ENCODE results near the gene LIMCH1. TPM values are rescaled to one million over a fixed set of nuclear protein-coding genes. Genes with fewer than 3 reads are reported as not detected.
"Not testable (repeated sequence)": the region's sequence is repeated elsewhere in the genome, so short reads cannot be mapped to it uniquely, and the experiment has no call there.

Gene LIMCH1
- total RNA-seq, 1 donor from 2014 or later: 113 TPM

DNA sequence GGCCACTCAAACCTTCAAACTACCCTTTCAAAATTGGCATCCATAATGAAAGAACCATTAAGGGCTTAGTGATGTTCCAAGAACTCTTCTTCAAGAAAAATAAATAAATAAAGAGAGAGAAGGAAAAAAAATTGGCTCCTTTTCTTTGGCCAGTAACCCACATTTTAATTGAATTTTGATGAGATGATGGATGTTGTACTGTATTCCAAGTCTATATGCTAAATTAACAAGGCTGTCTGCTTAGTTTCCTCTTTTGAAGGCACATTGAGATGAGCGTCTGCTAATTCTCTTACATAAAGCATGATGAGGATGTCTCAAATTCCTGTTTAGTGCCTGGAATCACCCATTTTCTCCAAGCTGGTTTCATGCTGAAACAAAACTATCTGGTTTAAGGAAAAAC, 177.2 kb downstream of the LIMCH1 start:
- no peak for DNase-seq (ENCODE audit: low spot score)

DNA sequence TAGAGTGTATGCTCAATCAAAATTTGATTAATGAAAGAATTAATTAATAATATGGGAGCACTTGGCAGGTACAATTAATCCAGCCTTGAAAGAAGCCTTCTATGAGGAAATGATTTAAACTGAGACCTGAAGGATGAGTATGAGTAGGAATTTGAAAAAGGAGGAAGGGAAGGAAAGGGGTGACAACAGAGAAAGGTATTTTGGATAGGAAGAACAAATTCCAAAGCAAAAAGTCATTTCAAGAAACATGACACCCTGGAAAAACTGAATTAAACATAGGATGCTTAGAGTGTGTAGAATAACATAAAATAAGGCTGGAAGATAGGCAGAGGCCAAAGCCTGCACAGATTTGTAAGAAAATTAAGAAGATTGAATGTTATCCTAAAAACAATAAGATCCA, 180.9 kb downstream of the LIMCH1 start:
- DNase-seq (ENCODE audit: low spot score): no peak

DNA sequence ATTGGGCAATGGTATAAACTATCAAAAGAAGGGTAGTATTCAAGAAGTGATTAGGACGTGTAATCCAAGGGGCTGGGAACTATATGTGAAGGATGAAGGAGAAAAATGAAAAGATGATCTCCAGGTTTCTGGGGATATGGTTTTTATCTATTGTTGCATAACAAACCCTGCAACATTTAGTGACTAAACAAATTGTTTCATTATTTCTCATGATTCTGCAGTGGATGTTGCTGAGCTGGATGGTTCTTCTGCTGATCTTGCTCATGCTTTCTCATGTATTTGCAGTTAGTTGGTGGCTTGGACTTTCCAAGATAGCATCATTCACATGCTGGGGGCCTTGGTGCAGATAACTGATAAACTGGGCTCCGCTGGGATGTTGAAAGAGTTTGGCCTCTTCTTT, 181.5 kb downstream of the LIMCH1 start:
- DNase-seq (ENCODE audit: low spot score): no peak

DNA sequence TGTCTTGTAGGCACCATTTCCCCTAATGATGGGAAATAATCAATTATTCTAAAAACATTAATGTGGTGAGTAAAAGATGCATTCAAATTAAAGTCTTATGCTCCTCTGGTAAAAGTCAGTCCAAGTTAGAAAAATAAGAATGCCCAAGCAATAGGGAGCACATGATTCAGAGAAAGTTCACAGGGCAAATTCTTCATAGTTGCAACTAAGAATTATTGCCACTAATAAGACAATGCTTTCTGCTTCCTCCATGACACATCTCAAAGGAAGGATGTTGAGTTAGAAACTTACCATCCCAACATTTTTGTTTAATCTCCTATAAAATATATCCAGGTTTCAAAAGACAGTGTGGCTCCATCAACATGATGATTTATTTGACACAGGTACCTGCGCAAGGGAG, 184.2 kb downstream of the LIMCH1 start:
- DNase-seq (ENCODE audit: low spot score): no peak

DNA sequence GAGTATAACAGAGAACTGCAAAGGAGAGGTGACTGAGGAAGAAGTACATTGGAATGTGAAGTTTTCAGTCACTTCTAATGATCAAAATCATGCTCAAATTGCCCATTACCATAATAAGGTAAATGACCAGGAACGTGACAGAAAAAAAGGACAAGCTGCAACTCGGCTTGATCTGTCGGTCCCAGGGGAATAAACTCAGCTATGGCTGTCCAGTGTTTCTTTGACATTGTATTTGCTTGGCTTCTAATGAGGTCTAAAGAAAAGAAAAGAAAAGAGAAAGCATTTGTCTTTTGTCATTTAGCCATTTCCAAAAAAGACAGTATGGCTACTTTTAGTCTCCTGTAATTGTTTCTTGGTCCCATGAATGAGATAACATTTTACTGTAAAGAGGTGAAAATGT, 185.3 kb downstream of the LIMCH1 start:
- DNase-seq (ENCODE audit: low spot score): no peak

DNA sequence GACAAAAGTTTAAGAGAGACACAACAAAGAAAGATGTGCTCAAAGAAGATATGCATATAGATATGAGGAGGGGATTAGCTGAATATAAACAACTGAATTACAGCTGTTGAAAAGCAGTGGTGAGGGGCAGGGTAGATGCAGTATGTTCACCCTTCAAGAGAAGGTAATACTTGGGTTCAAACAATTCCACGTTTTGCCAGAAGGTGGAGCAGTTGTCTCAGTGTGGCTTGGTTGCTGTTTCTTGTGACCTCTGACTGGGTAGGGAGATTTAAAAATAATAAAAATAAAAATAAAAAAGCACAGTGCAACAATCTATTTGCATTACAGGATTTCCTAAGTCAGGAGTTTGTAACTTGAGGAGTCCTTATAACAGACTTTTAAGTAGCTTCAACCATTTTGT, 187.3 kb downstream of the LIMCH1 start:
- no peak for DNase-seq (ENCODE audit: low spot score)

DNA sequence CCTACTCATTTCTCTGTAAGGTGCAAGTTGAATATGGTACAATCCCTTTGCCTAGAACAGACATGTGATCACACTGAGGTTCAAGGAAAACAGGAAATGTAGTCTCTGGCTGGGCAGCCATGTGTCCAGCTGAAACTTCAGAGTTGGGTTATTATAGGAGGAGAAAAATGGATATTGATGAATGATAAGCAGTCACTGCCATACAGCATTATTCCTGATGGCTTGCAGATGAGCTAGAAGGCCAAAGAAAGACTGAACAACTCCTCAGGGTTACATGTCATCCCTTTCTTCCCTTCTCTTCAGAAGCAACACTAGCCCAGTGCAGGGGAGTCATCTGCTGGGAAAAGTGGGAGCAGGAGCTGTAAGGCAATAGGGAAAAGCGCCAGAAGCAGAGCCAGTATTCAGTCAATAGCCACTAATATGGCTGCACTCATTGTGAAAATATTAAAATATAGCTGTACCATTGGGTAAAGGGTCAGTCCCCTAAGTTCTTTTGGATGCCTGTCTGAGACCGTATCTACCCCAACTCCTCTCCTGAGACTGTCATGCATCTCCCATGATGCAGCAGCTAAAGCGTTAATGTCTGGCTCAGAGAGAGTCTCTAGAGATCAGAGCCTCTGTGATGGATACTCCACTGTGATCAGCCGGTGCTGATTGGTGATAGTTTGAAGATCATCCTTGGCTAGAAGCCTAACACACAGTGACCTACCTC, 190.1 kb downstream of the LIMCH1 start:
- no peak for DNase-seq (ENCODE audit: low spot score)

DNA sequence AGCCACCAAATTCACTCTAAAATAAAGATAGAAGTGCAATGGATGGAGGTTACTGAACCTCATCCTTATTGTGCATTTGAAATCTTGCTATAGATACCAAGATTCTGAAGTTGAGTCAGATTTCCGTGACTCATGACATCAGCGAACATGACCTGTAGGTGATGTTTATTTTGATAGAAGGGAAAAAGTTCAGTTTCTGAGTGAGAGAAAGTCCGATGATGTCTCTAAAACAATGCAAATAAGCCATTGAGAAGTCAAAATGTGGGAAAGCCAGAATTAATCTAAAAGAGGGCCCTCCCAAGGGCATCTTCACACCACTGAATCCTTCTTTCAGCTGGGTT, 190.6 kb downstream of the LIMCH1 start:
- DNase-seq (ENCODE audit: low spot score): no peak

DNA sequence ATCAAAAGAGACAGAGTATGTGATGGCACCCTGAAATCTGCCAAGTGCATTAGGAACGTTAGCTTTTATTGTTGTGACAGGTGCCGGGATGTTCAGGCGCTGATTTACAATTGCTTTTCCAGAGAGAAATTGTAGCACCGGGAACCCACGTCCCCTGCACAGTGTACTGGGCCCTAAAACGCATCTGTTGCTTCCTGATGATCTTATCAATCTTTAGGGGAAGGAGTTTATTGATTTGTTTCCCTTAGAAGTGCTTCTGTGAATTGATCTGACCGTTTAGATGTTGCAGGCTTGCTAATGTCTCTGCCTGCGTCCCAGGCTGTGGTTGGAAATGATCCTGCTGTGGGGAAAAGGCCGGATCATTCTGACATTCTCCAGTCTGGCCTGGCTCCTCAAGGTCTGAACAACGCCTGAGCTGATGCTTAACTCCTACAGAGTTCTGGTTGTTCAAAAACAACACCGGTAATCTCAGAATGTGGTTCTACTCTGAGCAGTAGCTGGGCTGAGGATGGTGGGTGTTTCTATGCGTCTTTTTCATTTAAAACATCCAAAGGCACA, 193.7 kb downstream of the LIMCH1 start:
- DNase-seq (ENCODE audit: low spot score): no peak

DNA sequence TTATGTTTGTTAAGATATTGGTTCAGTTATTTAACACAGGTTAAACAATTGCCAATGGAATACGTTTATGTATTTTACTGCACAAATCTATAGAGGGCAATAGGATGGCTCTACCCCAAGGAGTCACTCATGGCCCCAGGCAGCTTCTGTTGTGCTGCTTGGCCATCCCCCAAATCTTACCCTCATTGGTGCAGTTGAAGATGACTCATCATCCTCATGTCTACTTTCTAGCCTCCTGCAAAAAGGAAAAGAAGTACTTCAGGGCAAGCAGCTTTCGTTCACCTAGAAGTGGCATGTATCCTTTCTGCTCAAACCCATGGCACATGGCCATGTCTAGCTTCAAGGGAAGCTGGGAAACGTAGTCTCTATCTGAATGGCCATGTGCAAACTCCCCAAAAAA, 196.4 kb downstream of the LIMCH1 start:
- no peak for DNase-seq (ENCODE audit: low spot score)

DNA sequence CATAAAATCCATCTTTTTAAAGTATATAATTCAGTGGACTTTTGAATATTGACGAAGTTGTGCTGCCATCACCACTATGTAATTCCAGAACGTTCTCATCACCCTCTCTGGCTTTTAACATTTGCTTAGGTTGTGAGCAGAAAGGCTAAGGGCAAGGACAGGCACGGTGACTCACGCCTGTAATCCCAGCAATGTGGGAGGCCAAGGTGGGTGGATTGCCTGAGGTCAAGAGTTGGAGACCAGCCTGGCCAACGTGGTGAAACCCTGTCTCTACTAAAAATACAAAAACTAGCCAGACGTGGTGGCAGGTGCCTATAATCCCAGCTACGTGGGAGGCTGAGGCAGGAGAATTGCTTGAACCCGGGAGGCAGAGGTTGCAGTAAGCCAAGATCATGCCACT, 199.5 kb downstream of the LIMCH1 start:
- not testable (repeated sequence) for DNase-seq (ENCODE audit: low spot score)

DNA sequence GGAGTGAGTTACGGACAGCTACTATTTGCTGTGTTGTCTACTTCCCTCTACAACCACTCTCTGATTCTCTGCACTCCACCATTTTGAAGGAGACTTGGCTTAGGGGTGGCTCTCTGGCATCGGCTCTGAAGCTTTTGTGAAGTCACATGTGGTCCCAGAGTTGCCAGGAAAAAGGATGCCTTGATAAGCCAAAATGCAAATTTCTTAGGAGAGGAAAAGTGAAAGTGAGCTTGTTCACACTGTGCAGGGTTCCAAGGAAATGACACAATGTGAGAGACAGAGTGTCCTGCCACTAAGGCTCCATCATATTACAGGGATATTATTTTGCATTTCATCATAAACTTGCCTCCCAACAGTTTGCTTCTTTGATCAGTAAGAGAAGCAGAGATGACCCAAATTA, 203.4 kb downstream of the LIMCH1 start:
- no peak for DNase-seq (ENCODE audit: low spot score)

DNA sequence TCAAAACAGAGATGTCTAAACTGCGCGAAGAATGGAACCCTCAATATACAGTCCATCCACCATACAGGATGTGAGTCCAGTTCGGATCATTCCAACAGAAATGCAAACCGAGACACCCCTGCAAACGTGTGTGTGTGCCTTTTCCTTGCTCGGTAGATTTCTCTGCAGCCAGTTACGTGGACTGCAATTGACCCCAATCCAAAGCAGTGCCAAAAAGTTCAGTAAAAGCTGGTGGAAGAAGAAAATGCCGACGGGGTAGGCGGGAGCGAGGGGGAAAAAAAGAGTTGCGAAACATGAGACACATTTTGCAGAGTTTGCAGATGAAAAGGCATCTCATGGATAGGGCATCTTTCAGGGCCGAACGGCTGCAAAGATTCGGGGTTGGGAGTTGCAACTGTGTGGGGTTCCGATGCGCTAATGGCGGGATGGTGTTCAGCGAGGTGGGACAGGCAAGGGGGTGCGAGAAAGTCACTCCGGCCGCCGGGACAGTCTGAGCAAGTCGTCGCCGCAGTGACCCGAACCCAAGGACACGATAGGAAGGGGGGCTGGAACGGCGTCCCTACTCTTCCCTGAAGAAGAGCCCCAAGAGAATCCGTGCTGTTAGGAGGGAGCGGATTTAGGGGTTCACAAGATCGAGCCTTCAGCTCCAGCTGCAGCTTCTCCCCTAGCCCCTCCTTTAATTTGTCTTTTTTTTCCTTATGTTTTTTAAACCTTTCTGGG, 206.8 kb downstream of the LIMCH1 start:
- no peak for DNase-seq (ENCODE audit: low spot score)

DNA sequence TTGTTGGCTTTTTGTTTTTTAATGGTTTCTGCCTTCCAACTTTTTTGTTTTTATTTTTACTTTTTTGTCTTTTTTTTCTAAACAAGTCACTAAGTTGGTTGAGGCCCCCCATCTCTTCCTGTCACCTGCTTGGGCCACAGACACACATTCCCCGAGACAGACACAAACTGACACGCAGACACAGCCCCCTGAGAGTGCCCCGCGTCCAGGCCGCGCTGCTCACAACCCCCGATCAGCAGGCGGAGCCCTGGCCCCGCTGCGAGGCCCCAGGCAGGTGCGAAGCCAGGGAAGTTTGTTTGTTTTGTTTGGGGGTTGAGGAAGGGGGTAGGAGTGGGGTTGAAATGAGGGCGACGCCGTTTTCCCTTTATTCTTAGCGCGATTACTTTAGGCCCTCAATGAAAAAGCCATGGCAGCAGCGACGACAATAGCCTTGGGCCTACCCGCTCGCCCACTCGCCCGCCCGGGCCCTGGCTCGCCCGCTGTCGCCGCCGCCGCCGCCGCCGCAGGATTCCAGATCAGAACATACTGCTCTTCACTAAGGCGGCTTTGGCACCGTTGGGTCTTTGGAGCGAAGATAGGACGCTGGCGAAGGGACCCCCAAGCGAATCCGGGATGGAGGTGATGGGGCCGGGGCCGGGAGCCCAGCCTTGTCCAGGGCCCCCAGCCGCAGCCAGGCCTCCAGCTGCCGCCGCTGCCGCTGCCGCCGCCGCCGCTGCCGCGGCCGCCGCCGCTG, 207.5 kb downstream of the LIMCH1 start:
- no peak for DNase-seq (ENCODE audit: low spot score)

DNA sequence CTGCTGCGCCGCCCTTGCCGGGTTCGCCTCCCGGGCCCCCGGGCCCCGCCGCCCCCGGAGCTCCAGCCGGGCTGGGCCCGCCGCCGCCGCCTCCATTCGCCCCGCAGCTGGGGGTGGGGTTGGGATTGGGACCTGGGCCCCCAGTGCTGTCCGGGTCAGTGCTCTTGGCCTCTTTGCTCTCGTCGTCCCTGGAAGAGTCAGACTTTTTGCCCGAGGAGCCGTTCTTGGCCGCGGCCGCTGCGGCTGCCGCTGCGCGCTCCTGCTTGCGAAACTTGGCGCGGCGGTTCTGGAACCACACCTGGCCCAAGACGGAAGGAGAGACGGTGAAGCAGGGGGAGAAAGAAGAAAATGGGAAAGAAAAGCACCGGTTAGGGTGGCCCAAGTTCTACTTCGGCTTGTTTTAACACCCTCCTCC, 208.1 kb downstream of the LIMCH1 start:
- no peak for DNase-seq (ENCODE audit: low spot score)

DNA sequence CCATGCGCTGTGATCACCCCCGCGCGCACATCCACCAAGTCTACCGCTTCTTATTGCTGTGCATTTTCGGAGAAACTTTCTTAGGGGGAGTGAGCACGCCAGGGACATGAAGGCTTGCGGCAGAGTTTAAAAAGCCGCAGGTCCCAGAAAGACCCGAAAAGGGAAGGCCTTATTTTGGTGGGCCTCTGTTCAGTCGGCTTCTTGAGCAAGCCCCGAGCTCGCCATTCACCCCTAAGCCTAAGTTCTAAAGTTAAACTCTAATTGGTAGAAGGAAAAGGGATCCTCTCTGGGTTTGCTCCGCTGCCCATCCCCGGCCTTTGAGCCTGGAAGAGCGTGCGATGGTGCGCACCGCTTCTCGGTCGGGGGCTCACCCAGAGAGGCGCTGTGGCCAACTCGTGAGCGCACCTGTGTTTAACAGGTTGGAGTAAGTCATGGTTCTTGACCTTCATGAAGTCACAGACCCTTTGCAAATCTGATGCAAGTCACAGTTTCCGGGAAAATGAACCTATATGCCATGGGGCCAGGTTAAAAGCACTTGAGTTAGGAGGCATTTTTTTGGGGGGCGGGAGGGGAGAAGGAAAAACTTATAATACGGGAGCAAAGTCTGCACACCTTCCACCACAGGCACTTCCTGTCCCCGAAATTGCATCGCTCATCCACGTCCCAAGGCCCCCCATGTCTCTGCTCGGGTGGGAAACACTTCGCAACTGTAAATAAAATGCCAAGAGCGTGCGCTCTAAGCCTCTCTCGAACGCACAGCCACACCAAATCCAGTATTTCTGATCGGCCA, 208.7 kb downstream of the LIMCH1 start:
- DNase-seq (ENCODE audit: low spot score): no peak

DNA sequence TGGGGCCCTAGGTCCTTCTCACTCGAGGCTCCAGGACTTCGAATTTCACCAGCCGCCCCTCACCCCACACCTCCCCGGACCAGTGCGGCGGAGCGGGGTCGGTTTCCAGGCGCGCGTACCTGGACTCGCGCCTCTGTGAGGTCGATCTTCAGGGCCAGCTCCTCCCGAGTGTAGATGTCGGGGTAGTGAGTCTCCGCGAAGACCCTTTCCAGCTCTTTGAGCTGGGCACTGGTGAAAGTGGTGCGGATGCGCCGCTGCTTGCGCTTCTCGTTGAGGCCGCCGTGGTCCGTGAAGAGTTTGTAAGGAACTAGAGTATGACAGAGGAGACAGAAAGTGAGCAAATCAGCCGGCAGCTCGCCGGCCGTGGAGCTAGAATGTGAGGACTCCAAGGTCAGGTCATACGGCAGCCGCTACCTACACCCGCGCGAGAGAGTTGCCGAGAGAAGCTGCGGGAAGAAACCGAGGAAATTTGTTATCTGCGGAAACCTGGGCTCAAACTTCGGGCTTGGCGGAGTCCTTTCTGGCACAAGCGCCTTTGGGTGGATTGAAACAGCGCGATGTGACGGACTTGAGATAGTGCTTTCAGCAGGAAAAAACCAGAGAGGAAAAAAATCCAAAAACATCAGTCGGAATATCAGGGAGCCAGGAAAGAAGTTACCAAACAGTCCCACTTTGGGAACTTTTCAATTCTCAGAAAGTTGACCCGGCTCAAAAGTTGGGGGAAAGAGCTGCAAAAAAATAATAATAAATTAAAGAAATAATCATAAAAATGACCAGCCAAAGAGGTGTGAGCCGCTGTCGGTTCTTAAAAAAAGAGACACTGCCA, 209.5 kb downstream of the LIMCH1 start:
- no peak for DNase-seq (ENCODE audit: low spot score)

DNA sequence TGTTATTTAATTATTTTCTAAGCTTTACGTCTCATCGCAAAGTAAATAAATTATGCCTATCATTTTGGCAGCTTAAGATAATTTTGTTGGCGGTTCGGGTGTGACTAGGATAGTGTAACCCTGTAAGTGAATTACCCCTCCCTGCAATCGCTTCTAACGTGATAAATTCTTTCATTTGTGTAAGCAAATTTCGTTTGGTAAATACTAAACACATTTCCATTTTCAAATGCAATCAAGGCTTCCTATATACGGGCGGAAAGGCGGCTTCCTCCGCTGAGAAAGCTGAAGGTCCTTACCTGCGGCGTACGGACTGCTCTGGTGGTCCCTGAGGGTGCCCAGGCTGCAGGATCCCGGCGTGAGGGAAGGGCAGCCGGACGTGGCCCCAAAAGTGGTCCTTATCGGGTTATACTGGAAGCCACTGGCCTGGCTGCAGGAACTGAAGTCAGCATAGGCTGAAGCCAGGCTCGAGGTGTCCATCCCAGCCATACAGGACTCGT, 210.2 kb downstream of the LIMCH1 start:
- DNase-seq (ENCODE audit: low spot score): no peak

DNA sequence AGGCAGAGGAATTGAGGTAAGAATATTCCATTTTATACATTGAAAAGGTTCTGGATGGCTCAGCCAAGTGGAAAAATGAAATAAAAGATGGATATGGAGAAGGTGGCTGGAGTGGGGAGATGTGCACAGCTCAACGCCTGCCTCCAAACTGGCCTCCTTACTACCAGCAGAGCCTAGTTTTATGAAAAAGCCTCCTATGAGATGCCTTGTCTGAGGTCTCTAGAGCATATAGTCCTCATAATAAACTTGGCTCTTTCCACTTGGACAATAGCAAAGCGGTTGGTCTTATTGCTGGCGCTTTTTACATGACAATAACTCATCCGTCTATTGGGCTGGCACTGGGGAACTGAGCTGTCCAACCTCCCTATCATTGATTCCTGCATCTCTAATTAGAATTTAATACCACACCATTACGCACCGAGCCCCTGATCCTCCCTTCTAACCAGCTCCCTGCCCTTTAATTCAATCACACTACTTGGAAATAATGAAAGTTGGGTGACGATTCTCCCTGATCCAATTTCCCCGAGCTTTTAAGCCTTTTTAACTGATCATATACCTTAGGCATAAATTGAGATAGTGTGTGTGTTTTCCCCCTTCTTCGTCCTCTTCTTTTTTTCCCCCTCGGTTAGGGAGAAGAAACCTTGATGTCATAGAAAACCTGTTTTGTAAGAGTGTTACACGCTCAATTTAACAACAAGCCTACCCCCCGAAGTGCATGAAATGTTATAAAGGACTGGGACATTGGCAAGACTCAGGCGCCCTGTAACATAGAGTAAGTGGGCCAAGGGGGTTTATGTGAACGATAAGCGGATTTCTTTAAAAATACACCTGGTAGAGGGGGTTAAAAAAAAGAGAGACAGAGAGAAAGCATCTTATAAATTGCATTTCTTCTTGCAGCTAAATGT, 210.9 kb downstream of the LIMCH1 start, which contains the start of gene PHOX2B:
Gene PHOX2B, minus strand, starts transcription at position 155 of the 905 bp plus-strand sequence. Its CDS starts 115 bp downstream, at position 40.
- no peak for DNase-seq (ENCODE audit: low spot score)

Data from mesenteric fat pad (tissue), 1 donor.